OCI-LY3 (cell line): ENCODE results near the gene SLC3A2.

Experiments
- H2AFZ ChIP-seq: fragments of 200-600, 300-600 bp; shearing (Covaris generic); 2 replicates; pipeline ENCODE4 v1.6.0; 2014; ENCODE audit warnings: antibody characterized with exemption, low read depth, low read length
- H3K27ac ChIP-seq: fragments of 200-600, 300-600 bp; sonication (generic); 2 replicates; pipeline ENCODE4 v1.5.1; 2014; ENCODE audit warnings: mild to moderate bottlenecking, low read length, moderate library complexity, mixed read lengths
- H3K27me3 ChIP-seq: fragments of 200-600, 300-600 bp; sonication (generic); 2 replicates; pipeline ENCODE4 v1.6.1; 2014; ENCODE audit warnings: low read depth, low read length, mixed read lengths
- H3K36me3 ChIP-seq: fragments of 200-600, 300-600 bp; sonication (generic); replicated peaks from 2 replicates; pipeline ENCODE3; 2014; ENCODE audit warnings: low read depth, low read length, mixed read lengths
- H3K4me1 ChIP-seq: fragments of 300-600, 200-600 bp; sonication (generic); 2 replicates; pipeline ENCODE4 v1.6.1; 2014; ENCODE audit warnings: low read length, mixed read lengths
- H3K4me2 ChIP-seq: fragments of 200-600, 300-600 bp; sonication (generic); 2 replicates; pipeline ENCODE4 v1.6.1; 2014; ENCODE audit warnings: low read length, mixed read lengths
- H3K4me3 ChIP-seq: fragments of 300-600, 200-600 bp; sonication (generic); 2 replicates; pipeline ENCODE4 v1.5.1; 2014; ENCODE audit warnings: antibody characterized with exemption, mild to moderate bottlenecking, low read length, moderate library complexity
- H3K79me2 ChIP-seq: fragments of 300-600, 200-600 bp; shearing (Covaris generic); 2 replicates; pipeline ENCODE4 v1.6.1; 2014; ENCODE audit warnings: mild to moderate bottlenecking, low read length, mixed read lengths
- H3K9ac ChIP-seq: fragments of 300-600, 200-600 bp; shearing (Covaris generic); 2 replicates; pipeline ENCODE4 v1.6.0; 2014; ENCODE audit warnings: mild to moderate bottlenecking, low read length, moderate library complexity
- H3K9me3 ChIP-seq: fragments of 200-600, 300-600 bp; shearing (Covaris generic); 2 replicates; pipeline ENCODE4 v1.6.1; 2014; ENCODE audit warnings: low read length, mixed read lengths; ENCODE audit not compliant: insufficient read depth
- H4K20me1 ChIP-seq: fragments of 200-600, 300-600 bp; sonication (generic); 2 replicates; pipeline ENCODE4 v1.6.1; 2016; ENCODE audit warnings: low read length, mixed read lengths; ENCODE audit not compliant: insufficient read depth
- EZH2phosphoT487 ChIP-seq: fragments of 200-600 bp; shearing (Covaris generic); IDR thresholded peaks from 2 replicates; pipeline ENCODE4 v1.6.1; 2018; ENCODE audit warnings: antibody characterized with exemption, mixed run types, low read depth
- TF ChIP-seq, protein P1 (sequence below): fragments of 200-600, 300-600 bp; sonication (generic); IDR thresholded peaks from 2 replicates; pipeline ENCODE4 v1.5.1; 2014; ENCODE audit warnings: antibody characterized with exemption, low read length, low read depth

The SLC3A2 gene

DNA sequence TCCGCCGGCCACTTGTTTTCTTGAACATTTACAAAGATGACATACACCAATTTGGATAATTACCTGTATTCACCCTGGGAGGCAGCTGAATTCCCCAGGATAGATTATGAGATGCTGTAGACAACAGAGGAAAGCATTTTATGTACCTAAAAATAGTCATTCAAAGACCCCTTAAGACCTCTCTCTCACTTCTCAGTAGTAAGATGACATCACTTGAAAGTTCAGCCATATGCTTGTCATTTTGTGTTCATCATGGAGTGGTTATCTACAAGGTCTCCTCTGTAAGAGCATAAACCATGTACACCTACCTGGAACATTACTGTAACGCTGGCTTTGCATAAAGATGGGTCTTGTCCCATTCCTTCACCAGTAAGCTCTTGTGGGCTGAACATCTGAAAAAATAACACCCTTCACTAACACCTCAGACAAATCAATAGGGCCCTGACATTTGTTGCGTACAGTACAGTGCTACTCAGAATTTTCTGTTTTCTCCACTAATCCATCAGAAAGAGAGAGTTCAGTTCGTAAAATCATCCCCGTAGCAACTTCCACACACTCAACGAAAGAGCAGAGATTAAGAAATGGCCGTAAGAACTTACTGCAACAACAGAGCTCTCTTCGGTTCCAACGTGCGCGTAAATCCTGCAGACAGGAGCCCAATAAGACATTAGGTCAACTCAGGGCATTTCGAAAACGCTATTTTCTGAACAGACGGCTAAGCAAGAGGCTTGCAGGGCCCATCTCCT is 25.7 kb upstream of the SLC3A2 start:
- no peaks in the 10 kb centered on the region for H3K9me3 ChIP-seq
- H3K9ac ChIP-seq, result peak overlapping the region; percentile 100
- TF ChIP-seq, protein P1, sequence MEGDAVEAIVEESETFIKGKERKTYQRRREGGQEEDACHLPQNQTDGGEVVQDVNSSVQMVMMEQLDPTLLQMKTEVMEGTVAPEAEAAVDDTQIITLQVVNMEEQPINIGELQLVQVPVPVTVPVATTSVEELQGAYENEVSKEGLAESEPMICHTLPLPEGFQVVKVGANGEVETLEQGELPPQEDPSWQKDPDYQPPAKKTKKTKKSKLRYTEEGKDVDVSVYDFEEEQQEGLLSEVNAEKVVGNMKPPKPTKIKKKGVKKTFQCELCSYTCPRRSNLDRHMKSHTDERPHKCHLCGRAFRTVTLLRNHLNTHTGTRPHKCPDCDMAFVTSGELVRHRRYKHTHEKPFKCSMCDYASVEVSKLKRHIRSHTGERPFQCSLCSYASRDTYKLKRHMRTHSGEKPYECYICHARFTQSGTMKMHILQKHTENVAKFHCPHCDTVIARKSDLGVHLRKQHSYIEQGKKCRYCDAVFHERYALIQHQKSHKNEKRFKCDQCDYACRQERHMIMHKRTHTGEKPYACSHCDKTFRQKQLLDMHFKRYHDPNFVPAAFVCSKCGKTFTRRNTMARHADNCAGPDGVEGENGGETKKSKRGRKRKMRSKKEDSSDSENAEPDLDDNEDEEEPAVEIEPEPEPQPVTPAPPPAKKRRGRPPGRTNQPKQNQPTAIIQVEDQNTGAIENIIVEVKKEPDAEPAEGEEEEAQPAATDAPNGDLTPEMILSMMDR, result no peak
- no peak for TF ChIP-seq EZH2phosphoT487
- no peaks in the 10 kb centered on the region for H3K27me3 ChIP-seq
- H3K27ac ChIP-seq, result peak overlapping the region; percentile 85
- peaks cover 43% of the 10 kb centered on the region for H4K20me1 ChIP-seq
- H3K79me2 ChIP-seq, result peaks cover 71% of the 10 kb centered on the region
- H2AFZ ChIP-seq, result no peak overlapping the region
- peak overlapping the region; percentile 93 for H3K4me3 ChIP-seq
- peaks cover 39% of the 10 kb centered on the region for H3K4me1 ChIP-seq
- H3K4me2 ChIP-seq, result peak overlapping the region; percentile 95
- peaks cover 52% of the 10 kb centered on the region for H3K36me3 ChIP-seq

DNA sequence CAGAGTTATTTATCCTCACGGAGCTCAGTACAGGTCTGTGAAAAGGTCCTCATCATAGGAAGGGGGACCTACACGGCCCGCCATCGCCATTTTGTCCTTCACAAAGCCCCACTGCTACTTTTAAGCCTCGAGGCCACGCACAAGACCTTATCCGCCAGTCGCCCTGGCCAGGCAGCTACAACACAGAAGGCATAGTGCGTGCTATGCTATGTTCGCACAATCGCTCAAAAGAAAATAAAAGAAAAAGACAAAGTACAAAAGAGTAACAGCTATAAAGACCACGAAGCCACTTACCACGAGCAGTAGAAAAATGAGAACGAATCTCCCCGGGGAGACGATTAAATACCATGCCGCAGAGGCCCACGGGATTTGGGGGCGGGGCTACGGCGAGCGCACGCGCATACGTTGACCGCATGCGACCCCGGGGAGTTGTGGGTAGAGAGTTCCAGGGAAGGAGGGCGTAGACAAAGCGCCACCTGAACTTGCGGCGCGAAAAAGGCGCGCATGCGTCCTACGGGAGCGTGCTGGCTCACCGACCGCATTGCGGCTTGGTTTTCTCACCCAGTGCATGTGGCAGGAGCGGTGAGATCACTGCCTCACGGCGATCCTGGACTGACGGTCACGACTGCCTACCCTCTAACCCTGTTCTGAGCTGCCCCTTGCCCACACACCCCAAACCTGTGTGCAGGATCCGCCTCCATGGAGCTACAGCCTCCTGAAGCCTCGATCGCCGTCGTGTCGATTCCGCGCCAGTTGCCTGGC is 24.9 kb upstream of the SLC3A2 start:
- Histone ChIP-seq H3K4me1 (peaks cover 45% of the 10 kb centered on the region), H3K27me3 (no peaks in the 10 kb centered on the region), H3K4me2 (peak overlapping the region; percentile 95), H3K79me2 (peaks cover 79% of the 10 kb centered on the region), H2AFZ (no peak overlapping the region; the same call in 1 of the 2 replicates), H3K9me3 (no peaks in the 10 kb centered on the region), H3K9ac (peak overlapping the region; percentile 100), H3K27ac (peak overlapping the region; percentile 85), H4K20me1 (peaks cover 43% of the 10 kb centered on the region), H3K36me3 (peaks cover 52% of the 10 kb centered on the region), H3K4me3 (peak overlapping the region; percentile 93)
- TF ChIP-seq EZH2phosphoT487, result no peak

- peaks cover 52% of the 10 kb centered on the region for H3K4me1 ChIP-seq
- H3K27ac ChIP-seq, result peak overlapping the region; percentile 82
- H3K9me3 ChIP-seq, result no peaks in the 10 kb centered on the region
- H3K4me3 ChIP-seq, result peak overlapping the region; percentile 93
- peaks cover 39% of the 10 kb centered on the region for H4K20me1 ChIP-seq
- no peaks in the 10 kb centered on the region for H3K27me3 ChIP-seq
- peak overlapping the region; percentile 98 for H3K9ac ChIP-seq
- H3K36me3 ChIP-seq, result peaks cover 55% of the 10 kb centered on the region
- peak overlapping the region; percentile 91 for H3K4me2 ChIP-seq
- no peak overlapping the region; the same call in 1 of the 2 replicates for H2AFZ ChIP-seq
- TF ChIP-seq, protein P1, result no peak
- no peak for TF ChIP-seq EZH2phosphoT487
- peaks cover 85% of the 10 kb centered on the region for H3K79me2 ChIP-seq
Observed at GRCh38 chr11:62856333-62856895, 24.3 kb upstream of the SLC3A2 start.

- Histone ChIP-seq H4K20me1 (peaks cover 30% of the 10 kb centered on the region), H3K4me1 (peaks cover 61% of the 10 kb centered on the region), H2AFZ (no peak overlapping the region), H3K9ac (peak overlapping the region; percentile 98), H3K36me3 (peaks cover 44% of the 10 kb centered on the region), H3K4me3 (peak overlapping the region; percentile 93), H3K79me2 (peaks cover 97% of the 10 kb centered on the region), H3K4me2 (peak overlapping the region; percentile 91), H3K27me3 (no peaks in the 10 kb centered on the region), H3K9me3 (no peaks in the 10 kb centered on the region), H3K27ac (peak overlapping the region; percentile 82)
- TF ChIP-seq, protein P1, result no peak
- TF ChIP-seq EZH2phosphoT487, result no peak
Observed at GRCh38 chr11:62857541-62857982, 23.1 kb upstream of the SLC3A2 start.
